Gastrocnemius medialis (tissue), 4 donors: ENCODE results near the gene BTF3. TPM values are rescaled to one million over a fixed set of nuclear protein-coding genes. Genes with fewer than 3 reads are reported as not detected.
A peak's percentile ranks its signal among the peaks of the same experiment; 100 is the strongest.

Experiments
- ATAC-seq, 2 donors: fragments of 150-250 bp; one replicate each; pipeline ENCODE4 v1.9.1; 2016
- DNase-seq, 2 donors: peaks; one replicate each; pipeline ENCODE4 v3.0.0-alpha.2; 2019
- H3K27ac ChIP-seq, 4 donors: fragments of 200-600 bp; sonication (generic); 1 replicate in 1 of 4; 2 replicates in 3 of 4; pipeline ENCODE4 v1.5.1; 2016 to 2018; ENCODE audit warnings: mild to moderate bottlenecking in 2 of 4, moderate library complexity in 1 of 4
- H3K27me3 ChIP-seq, 3 donors: fragments of 200-600 bp; sonication (generic) in 2 of 3; 1 replicate in 1 of 3; 2 replicates in 2 of 3; pipeline versions ENCODE4 v1.5.1 to v1.6.0; 2016 to 2019; ENCODE audit warnings: mild to moderate bottlenecking in 1 of 3, moderate library complexity in 1 of 3
- H3K36me3 ChIP-seq, 2 donors: fragments of 200-600 bp; sonication (generic) in 1 of 2; one replicate each; pipeline ENCODE4 v1.5.1; 2017 to 2018
- H3K4me1 ChIP-seq, 2 donors: fragments of 200-600 bp; sonication (generic) in 1 of 2; one replicate each; pipeline ENCODE4 v1.5.1; 2016 to 2017; ENCODE audit warnings: mild to moderate bottlenecking in 2 of 2
- H3K4me3 ChIP-seq, 4 donors: fragments of 200-600 bp; sonication (generic) in 3 of 4; 1 replicate in 1 of 4; 2 replicates in 3 of 4; pipeline ENCODE4 v1.5.1; 2016 to 2019; ENCODE audit warnings: mild to moderate bottlenecking in 2 of 4
- H3K9me3 ChIP-seq, 3 donors: fragments of 200-600 bp; sonication (generic) in 2 of 3; 1 replicate in 1 of 3; 2 replicates in 2 of 3; pipeline ENCODE4 v1.5.1; 2016 to 2019
- POLR2A ChIP-seq, 2 donors: fragments of 450-650 bp; IDR thresholded peaks; one replicate each; pipeline ENCODE4 v1.6.1; 2017; ENCODE audit warnings: antibody characterized with exemption in 2 of 2, mild to moderate bottlenecking in 2 of 2, moderate library complexity in 2 of 2
- in situ Hi-C, 4 donors: fragments of 200-750 bp; cut with MboI; loops; one replicate each; pipeline versions ENCODE4 v1.15.0 to v1.8.0; 2017; ENCODE audit warnings: low sequenced_read_pairs in 4 of 4
- intact Hi-C: fragments of 100-400 bp; cut with DNase I; formaldehyde crosslinking; loops from one replicate; pipeline ENCODE4 v1.15.1; 2023; ENCODE audit warnings: low total_unique reads
- total RNA-seq, 4 donors: library from RNA; depleted of rRNA; stranded (reverse); fragments of >200 nt; gene quantifications; one replicate each; pipeline versions ENCODE4 v1.1.0 to v1.2.3, GENCODE V29; 2016
- TF ChIP-seq, protein P1 (sequence below), 5 experiments: fragments of 450-650 bp in 3 of 5; fragments of 200-600 bp in 2 of 5; sonication (generic) in 2 of 5; IDR thresholded peaks in 4 of 5; conservative IDR thresholded peaks in 1 of 5; 1 replicate in 4 of 5; 2 replicates in 1 of 5; pipeline ENCODE4 v1.5.1; 2016 to 2019; ENCODE audit warnings: antibody characterized with exemption in 5 of 5, mild to moderate bottlenecking in 3 of 5, moderate library complexity in 3 of 5

BTF3 gene
- total RNA-seq, 4 donors from 2014 or later = 517 to 641 (median 546) TPM

DNA sequence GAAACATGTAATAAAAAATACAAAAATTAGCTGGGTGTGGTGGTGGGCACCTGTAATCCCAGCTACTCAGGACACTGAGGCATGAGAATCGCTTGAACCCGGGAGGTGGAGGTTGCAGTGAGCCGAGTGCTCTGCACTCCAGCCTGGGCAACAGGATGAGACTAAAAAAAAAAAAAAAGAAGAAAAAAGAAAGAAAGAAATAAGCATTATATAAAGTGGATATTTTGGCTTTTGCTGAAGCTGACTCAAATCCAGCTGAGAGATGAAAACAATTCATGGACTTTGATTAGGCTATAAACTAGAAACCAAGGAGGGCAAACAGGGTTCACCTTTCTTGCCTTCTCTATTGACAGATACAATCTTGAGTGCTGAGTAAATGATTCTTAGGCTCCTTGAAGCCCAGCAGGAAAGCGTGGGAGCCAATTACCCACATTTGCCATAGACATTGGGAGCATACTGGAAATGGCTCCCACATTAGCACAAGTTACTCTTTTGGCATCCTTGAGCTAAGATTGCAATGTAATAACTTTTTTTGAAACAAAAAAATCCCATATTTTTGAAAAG, 2.4 kb upstream of the BTF3 start:
- Histone ChIP-seq H3K27me3 (peaks cover 0 to 4% (median 0%) of the 10 kb centered on the region in 3 donors), H3K27ac (no peak overlapping the region), H3K4me3 (no peak overlapping the region), H3K36me3 (peaks cover 0 to 5% of the 10 kb centered on the region in 2 donors), H3K9me3 (no peaks in the 10 kb centered on the region), H3K4me1 (peaks cover 22 to 27% of the 10 kb centered on the region in 2 donors)
- in situ Hi-C loops = no loop called here
- intact Hi-C loops = no loop called here
- TF ChIP-seq POLR2A (IDR thresholded peaks at IDR 0.05) = no peak
- TF ChIP-seq, protein P1, sequence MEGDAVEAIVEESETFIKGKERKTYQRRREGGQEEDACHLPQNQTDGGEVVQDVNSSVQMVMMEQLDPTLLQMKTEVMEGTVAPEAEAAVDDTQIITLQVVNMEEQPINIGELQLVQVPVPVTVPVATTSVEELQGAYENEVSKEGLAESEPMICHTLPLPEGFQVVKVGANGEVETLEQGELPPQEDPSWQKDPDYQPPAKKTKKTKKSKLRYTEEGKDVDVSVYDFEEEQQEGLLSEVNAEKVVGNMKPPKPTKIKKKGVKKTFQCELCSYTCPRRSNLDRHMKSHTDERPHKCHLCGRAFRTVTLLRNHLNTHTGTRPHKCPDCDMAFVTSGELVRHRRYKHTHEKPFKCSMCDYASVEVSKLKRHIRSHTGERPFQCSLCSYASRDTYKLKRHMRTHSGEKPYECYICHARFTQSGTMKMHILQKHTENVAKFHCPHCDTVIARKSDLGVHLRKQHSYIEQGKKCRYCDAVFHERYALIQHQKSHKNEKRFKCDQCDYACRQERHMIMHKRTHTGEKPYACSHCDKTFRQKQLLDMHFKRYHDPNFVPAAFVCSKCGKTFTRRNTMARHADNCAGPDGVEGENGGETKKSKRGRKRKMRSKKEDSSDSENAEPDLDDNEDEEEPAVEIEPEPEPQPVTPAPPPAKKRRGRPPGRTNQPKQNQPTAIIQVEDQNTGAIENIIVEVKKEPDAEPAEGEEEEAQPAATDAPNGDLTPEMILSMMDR (IDR thresholded peaks at IDR 0.05 in 4 of 5, conservative IDR thresholded peaks at IDR 0.05 in 1 of 5) = no peak
- DNase-seq (no peak), ATAC-seq (no peak)

DNA sequence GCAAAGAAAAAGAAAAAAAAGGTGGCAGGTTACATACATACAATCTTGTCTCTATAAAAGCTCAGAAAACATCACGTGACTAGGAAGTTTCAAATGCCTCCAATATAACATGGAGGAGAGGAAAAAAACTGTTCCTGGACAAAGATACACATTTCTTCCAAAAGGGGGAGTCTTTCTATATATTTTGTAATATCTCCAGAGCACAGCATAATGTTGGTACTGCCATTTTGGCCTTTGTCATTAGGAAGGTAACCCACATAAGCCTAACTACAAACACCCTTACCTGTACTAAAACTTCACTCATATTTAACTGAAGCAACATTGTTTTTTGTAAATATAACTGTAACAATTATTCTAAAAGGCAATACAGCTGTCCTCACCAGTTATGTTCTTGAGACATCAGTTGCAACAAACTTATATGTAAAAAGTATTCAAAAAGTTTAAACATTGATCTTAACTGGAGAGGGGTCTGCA, 1.2 kb upstream of the BTF3 start:
- no peak overlapping the region for H3K27ac ChIP-seq
- intact Hi-C loops (no loop called here), in situ Hi-C loops (no loop called here)
- peaks cover 25 to 29% of the 10 kb centered on the region in 2 donors for H3K4me1 ChIP-seq
- H3K27me3 ChIP-seq = no peaks in the 10 kb centered on the region
- H3K4me3 ChIP-seq = peak overlapping the region in 1 of 4 donors; percentile 87
- no peak for TF ChIP-seq POLR2A (IDR thresholded peaks at IDR 0.05)
- TF ChIP-seq, protein P1 (IDR thresholded peaks at IDR 0.05 in 4 of 5, conservative IDR thresholded peaks at IDR 0.05 in 1 of 5) = no peak
- DNase-seq (no peak), ATAC-seq (no peak)
- no peaks in the 10 kb centered on the region for H3K9me3 ChIP-seq
- H3K36me3 ChIP-seq = peaks cover 0 to 15% of the 10 kb centered on the region in 2 donors

DNA sequence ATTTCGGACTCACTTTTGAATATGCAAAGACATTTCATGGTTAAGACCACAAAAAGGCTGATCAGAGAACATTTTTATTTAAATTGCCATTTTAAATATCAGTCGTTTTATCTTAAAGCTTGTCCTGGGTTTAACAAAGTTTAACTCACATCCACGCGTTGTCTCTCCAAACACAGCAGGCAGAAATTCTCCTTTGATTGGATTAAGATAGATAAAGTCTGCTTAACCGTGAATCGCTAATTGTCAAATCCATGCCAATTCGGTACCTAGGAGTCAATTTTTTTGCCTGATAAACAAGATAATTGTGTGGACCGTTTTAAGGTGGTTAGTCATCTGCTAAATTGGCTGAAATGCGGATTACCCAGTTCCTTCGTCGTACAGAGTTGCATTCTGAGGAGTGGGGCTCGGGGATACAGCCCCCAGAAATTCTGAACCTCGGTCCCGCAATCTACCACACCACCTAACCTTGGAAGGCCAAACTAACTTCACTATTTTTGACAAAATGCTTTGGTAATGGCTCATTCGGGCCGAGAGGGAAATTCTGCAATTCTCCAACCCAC, 665 bp upstream of the BTF3 start:
- Histone ChIP-seq H3K27me3 (no peaks in the 10 kb centered on the region), H3K4me3 (peak overlapping the region; percentile 87 to 100 (median 98)), H3K9me3 (no peaks in the 10 kb centered on the region), H3K27ac (peak overlapping the region; percentile 90 to 98 (median 94)), H3K36me3 (peaks cover 0 to 19% of the 10 kb centered on the region in 2 donors), H3K4me1 (peaks cover 25 to 29% of the 10 kb centered on the region in 2 donors)
- in situ Hi-C loops (no loop called here), intact Hi-C loops (loop anchor here (2.0 kb wide), 1 partner anchor 67 kb away; the partner anchor contains the start of genes ANKRA2 and UTP15)
- ATAC-seq (no peak), DNase-seq (no peak)
- no peak for TF ChIP-seq POLR2A (IDR thresholded peaks at IDR 0.05)
- TF ChIP-seq, protein P1 (IDR thresholded peaks at IDR 0.05 in 4 of 5, conservative IDR thresholded peaks at IDR 0.05 in 1 of 5) = no peak

DNA sequence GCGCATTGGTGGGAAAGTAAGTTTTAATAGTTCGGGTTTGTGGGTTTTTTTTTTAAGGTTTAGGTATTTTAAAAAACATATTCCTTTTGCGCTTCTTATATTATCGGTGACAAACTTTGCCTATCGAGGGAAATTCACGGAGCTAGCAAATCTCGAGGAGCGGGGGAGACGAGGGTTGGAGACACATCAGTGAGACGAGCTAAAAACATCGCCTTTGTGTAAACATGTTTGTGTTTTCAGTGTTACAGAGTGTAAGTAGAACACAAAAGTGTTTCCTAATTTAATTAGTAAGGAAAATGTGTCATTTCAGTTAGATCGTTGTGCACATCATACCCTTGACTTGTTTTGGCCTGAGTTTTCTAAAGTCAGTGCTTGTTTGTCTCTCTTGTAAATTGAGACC, 945 bp downstream of the BTF3 start:
- no peak for ATAC-seq
- H3K4me3 ChIP-seq = peak overlapping the region; percentile 87 to 100 (median 98)
- H3K9me3 ChIP-seq = no peaks in the 10 kb centered on the region
- H3K36me3 ChIP-seq = peaks cover 0 to 35% of the 10 kb centered on the region in 2 donors
- TF ChIP-seq, protein P1 (IDR thresholded peaks at IDR 0.05 in 4 of 5, conservative IDR thresholded peaks at IDR 0.05 in 1 of 5) = no peak
- TF ChIP-seq POLR2A (IDR thresholded peaks at IDR 0.05) = no peak
- H3K27me3 ChIP-seq = no peaks in the 10 kb centered on the region
- no peak for DNase-seq
- intact Hi-C loops = loop anchor here (2.0 kb wide), 1 partner anchor 66 kb away; the partner anchor contains the start of genes ANKRA2 and UTP15
- peaks cover 25 to 29% of the 10 kb centered on the region in 2 donors for H3K4me1 ChIP-seq
- in situ Hi-C loops = no loop called here
- peak overlapping the region; percentile 90 to 98 (median 94) for H3K27ac ChIP-seq
